Measurements from ENCODE around the gene CFAP107.
"Not testable (repeated sequence)": the region's sequence is repeated elsewhere in the genome, so short reads cannot be mapped to it uniquely, and the experiment has no call there.

CFAP107 gene

GRCh38 chr1:12745992-12746323 is at the start of gene CFAP107:
Gene CFAP107 (plus strand): TSS chr1:12746200. CDS start chr1:12746431, 231 bp downstream.
- no peak for FAIRE-seq
- DNase-seq (ENCODE audit: low spot score), result no peak

GRCh38 chr1:12696658-12697057 is 49.3 kb upstream of the CFAP107 start:
- FAIRE-seq, result no peak
- DNase-seq (ENCODE audit: low spot score), result no peak

GRCh38 chr1:12697397-12697796 is 48.6 kb upstream of the CFAP107 start:
- DNase-seq (ENCODE audit: low spot score) (no peak), FAIRE-seq (no peak)

GRCh38 chr1:12703821-12704451 is 42.1 kb upstream of the CFAP107 start:
- no peak for DNase-seq (ENCODE audit: low spot score)
- FAIRE-seq, result no peak

GRCh38 chr1:12706061-12706460 is 39.9 kb upstream of the CFAP107 start:
- FAIRE-seq, result no peak
- no peak for DNase-seq (ENCODE audit: low spot score)

GRCh38 chr1:12708396-12709090 is 37.5 kb upstream of the CFAP107 start:
- FAIRE-seq, result no peak
- DNase-seq (ENCODE audit: low spot score), result no peak

- FAIRE-seq, result no peak
- no peak for DNase-seq (ENCODE audit: low spot score)
Measured at GRCh38 chr1:12709091-12709491, 36.9 kb upstream of the CFAP107 start.

- DNase-seq (ENCODE audit: low spot score), result no peak
Measured at GRCh38 chr1:12709696-12710095, 36.3 kb upstream of the CFAP107 start.

GRCh38 chr1:12711536-12711935 is 34.5 kb upstream of the CFAP107 start:
- DNase-seq (ENCODE audit: low spot score) (no peak), FAIRE-seq (no peak)

More at GRCh38 chr1:12709696-12710095, 36.3 kb upstream of the CFAP107 start:
- no peak for FAIRE-seq

- FAIRE-seq (no peak), DNase-seq (ENCODE audit: low spot score) (no peak)
Measured at GRCh38 chr1:12712076-12712475, 33.9 kb upstream of the CFAP107 start.

- FAIRE-seq, result no peak
Measured at GRCh38 chr1:12712929-12713328, 33.1 kb upstream of the CFAP107 start.

GRCh38 chr1:12713651-12714050 is 32.3 kb upstream of the CFAP107 start:
- not testable (repeated sequence) for FAIRE-seq; DNase-seq (ENCODE audit: low spot score)

More at GRCh38 chr1:12712929-12713328, 33.1 kb upstream of the CFAP107 start:
- DNase-seq (ENCODE audit: low spot score), result no peak

- FAIRE-seq (no peak), DNase-seq (ENCODE audit: low spot score) (no peak)
Measured at GRCh38 chr1:12714710-12715475, 31.1 kb upstream of the CFAP107 start.

GRCh38 chr1:12715896-12716437 is 30.0 kb upstream of the CFAP107 start, which contains the start of gene AADACL3:
Gene AADACL3 (plus strand): TSS chr1:12716110. CDS start chr1:12716177, 67 bp downstream.
- FAIRE-seq (no peak), DNase-seq (ENCODE audit: low spot score) (no peak)

GRCh38 chr1:12717301-12717838 is 28.6 kb upstream of the CFAP107 start:
- DNase-seq (ENCODE audit: low spot score) (no peak), FAIRE-seq (no peak)

- DNase-seq (ENCODE audit: low spot score), result no peak
- FAIRE-seq, result no peak
Measured at GRCh38 chr1:12722626-12723025, 23.4 kb upstream of the CFAP107 start.

- DNase-seq (ENCODE audit: low spot score) (no peak), FAIRE-seq (no peak)
Measured at GRCh38 chr1:12728391-12728790, 17.6 kb upstream of the CFAP107 start.

- no peak for DNase-seq (ENCODE audit: low spot score)
- FAIRE-seq, result no peak
Measured at GRCh38 chr1:12730156-12730555, 15.8 kb upstream of the CFAP107 start.

GRCh38 chr1:12731084-12731483 is 14.9 kb upstream of the CFAP107 start:
- DNase-seq (ENCODE audit: low spot score); FAIRE-seq: not testable (repeated sequence)

- FAIRE-seq (no peak), DNase-seq (ENCODE audit: low spot score) (no peak)
Measured at GRCh38 chr1:12734651-12735050, 11.3 kb upstream of the CFAP107 start.

GRCh38 chr1:12738934-12739333 is 7.1 kb upstream of the CFAP107 start:
- DNase-seq (ENCODE audit: low spot score), result no peak
- no peak for FAIRE-seq

GRCh38 chr1:12739613-12740012 is 6.4 kb upstream of the CFAP107 start:
- DNase-seq (ENCODE audit: low spot score) (no peak), FAIRE-seq (no peak)

All from urothelium cell line (cell line).